ENCODE data around the gene RNF145.
A peak's percentile ranks its signal among the peaks of the same experiment; 100 is the strongest.

The RNF145 gene, protein sequence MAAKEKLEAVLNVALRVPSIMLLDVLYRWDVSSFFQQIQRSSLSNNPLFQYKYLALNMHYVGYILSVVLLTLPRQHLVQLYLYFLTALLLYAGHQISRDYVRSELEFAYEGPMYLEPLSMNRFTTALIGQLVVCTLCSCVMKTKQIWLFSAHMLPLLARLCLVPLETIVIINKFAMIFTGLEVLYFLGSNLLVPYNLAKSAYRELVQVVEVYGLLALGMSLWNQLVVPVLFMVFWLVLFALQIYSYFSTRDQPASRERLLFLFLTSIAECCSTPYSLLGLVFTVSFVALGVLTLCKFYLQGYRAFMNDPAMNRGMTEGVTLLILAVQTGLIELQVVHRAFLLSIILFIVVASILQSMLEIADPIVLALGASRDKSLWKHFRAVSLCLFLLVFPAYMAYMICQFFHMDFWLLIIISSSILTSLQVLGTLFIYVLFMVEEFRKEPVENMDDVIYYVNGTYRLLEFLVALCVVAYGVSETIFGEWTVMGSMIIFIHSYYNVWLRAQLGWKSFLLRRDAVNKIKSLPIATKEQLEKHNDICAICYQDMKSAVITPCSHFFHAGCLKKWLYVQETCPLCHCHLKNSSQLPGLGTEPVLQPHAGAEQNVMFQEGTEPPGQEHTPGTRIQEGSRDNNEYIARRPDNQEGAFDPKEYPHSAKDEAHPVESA

DNA sequence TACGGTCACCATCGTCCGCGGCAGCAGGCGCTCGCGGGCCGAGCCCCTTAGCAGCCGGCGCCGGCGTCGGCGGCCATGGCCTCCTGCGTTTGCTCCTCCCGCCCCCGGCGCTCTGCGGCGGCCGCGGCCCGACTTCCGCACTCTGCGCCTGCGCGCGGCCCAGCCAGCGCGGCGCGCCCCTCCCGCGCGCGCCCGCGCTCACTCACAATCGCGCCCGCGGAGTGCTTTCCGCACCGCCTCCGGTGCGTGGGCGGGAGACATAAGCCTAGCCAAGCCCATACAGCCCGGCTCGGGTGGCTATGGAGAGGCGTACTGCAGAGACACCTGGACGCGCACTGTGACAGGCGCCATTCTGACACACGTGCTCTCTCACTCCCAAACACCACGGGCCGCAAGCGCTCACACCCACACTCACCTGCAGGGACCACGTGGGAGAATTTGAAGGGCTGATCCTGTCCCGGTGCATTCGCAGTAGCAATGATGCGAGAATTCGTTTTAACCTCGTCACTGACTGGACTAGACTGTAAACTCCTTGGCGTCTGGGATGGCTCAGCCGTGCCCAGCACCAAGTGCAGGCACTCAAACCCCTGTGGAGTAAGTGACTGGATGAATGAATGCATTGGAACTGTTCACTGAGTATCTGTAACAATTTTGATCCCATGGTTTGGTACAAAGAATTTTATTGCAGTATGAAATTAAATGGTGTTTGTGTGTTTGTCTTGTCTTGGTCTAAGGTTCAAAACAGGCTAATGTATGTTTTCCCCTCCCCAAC lies at the start of gene RNF145:
Gene RNF145 (minus strand): TSS at position 116 of the 772 bp plus-strand sequence. CDS start 5,936 bp downstream, outside the sequence.
- Histone ChIP-seq H3K27me3 (no peaks in the 10 kb centered on the region), H3K4me3 (peak within 1 kb of the TSS; percentile 85), H3K4me1 (peaks cover 51% of the 10 kb centered on the region), H4K20me1 (peaks cover 24% of the 10 kb centered on the region), H3K27ac (peak within 1 kb of the TSS; percentile 93), H3K4me2 (peak within 1 kb of the TSS; percentile 78), H3K9me3 (no peaks in the 10 kb centered on the region), H3K36me3 (no peaks in the 10 kb centered on the region), H3K9ac (peak within 1 kb of the TSS; percentile 93)
- TF ChIP-seq Cebpa-rat (IDR thresholded peaks at IDR 0.05) = no peak

DNA sequence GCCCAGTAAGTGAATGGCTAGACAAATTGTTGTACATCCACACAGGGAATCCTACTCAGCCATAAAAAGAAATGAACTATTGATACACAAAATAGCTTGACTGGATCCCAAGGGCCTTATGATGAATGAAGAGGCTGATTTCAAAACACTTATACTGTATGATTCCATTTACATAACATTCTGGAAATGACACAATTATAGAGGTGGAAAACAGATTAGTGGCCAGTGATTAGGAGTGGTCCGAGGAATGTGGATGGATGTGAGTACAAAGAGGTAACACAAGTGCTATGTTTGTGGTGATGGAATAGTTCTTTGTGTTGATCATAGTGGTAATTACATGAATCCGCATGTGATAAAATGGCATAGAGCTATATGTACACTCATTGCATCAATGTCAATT lies 49.0 kb upstream of the RNF145 start:
- no peak overlapping the region for H3K4me2 ChIP-seq
- no peak overlapping the region for H3K27ac ChIP-seq
- TF ChIP-seq Cebpa-rat (IDR thresholded peaks at IDR 0.05) = no peak
- H4K20me1 ChIP-seq = no peaks in the 10 kb centered on the region
- H3K4me3 ChIP-seq = no peak overlapping the region
- H3K9ac ChIP-seq = no peak overlapping the region
- H3K27me3 ChIP-seq = peaks cover 8% of the 10 kb centered on the region
- H3K4me1 ChIP-seq = peaks cover 16% of the 10 kb centered on the region
- H3K36me3 ChIP-seq = no peaks in the 10 kb centered on the region
- peaks cover 11% of the 10 kb centered on the region for H3K9me3 ChIP-seq

DNA sequence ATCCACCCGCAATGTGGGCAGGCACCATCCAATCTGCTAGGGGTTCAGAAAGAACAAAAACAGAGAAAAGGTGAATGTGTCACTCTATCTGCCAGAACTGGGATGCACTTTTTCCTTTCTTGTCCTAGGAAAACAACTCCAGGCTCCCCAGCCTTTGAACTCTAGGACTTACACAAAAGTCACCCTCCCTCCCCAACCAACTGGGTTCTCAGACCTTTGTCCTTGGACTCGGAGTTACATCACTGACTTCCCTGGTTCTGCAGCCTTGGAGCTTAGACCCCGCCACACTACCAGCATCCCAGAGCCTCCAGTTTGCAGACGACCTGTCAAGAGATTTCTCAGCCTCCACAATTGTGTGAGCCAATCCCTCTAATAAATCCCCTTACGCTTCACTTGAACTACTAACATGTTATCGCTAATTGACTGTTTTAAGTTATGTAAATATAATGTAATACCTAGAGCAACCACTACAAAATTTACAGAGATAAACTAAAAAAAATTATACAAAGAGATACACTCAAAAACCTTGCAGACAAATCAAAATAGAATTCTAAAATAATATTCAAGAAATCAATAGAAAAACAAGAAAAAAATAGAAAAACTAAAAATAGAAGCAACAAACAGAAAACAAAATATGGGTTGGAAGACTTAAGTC lies 48.4 kb upstream of the RNF145 start:
- TF ChIP-seq Cebpa-rat (IDR thresholded peaks at IDR 0.05) = no peak
- Histone ChIP-seq H3K9me3 (peaks cover 5% of the 10 kb centered on the region), H3K36me3 (no peaks in the 10 kb centered on the region), H3K9ac (no peak overlapping the region), H3K27ac (no peak overlapping the region), H3K4me2 (no peak overlapping the region), H4K20me1 (no peaks in the 10 kb centered on the region), H3K27me3 (peaks cover 2% of the 10 kb centered on the region), H3K4me3 (no peak overlapping the region), H3K4me1 (peaks cover 11% of the 10 kb centered on the region)

DNA sequence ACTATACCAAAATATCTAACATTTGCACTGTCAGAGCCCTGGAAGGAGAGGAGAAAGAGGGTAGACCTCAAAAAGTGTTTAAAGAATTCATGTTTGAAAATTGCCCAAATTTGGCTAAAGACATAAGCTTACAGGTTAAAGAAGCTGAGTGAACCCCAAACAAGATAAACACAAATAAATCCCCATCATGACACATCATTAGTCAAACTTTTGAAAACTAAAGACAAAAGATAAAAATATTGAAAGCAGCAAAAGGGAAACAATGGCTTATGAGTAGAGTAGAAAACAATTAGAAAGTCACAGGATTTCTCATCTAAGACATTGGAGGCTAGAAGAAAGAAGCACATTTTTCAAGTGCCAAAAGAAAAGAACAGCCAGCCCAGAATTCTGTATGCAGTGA lies 47.7 kb upstream of the RNF145 start:
- Histone ChIP-seq H3K36me3 (no peaks in the 10 kb centered on the region), H3K4me3 (no peak overlapping the region), H4K20me1 (no peaks in the 10 kb centered on the region), H3K4me1 (peaks cover 4% of the 10 kb centered on the region), H3K9me3 (no peaks in the 10 kb centered on the region), H3K27ac (no peak overlapping the region), H3K27me3 (no peaks in the 10 kb centered on the region), H3K9ac (no peak overlapping the region), H3K4me2 (no peak overlapping the region)
- TF ChIP-seq Cebpa-rat (IDR thresholded peaks at IDR 0.05) = no peak

DNA sequence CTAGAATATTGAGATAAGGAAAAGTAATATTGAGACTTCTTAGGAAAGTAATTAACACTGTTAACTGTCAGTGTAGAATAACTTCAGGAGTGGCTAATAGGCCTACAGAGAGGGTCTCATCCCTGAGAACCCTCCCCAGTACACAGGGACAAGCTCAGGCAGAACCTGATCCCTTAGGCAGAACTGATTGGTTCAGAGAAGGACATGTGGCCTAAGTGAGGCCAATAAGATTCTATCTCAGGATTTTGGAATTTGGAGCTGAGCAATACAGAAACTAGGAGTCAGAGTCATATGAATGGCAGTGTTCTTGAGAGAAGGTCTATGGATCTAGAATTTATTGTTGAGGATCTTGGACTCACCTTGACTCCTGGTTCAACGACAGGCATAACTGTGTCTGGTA lies 42.8 kb upstream of the RNF145 start:
- no peaks in the 10 kb centered on the region for H3K4me1 ChIP-seq
- H3K4me3 ChIP-seq = no peak overlapping the region
- no peaks in the 10 kb centered on the region for H3K36me3 ChIP-seq
- H3K4me2 ChIP-seq = no peak overlapping the region
- no peaks in the 10 kb centered on the region for H4K20me1 ChIP-seq
- H3K9me3 ChIP-seq = no peaks in the 10 kb centered on the region
- H3K27ac ChIP-seq = no peak overlapping the region
- H3K9ac ChIP-seq = no peak overlapping the region
- no peaks in the 10 kb centered on the region for H3K27me3 ChIP-seq
- TF ChIP-seq Cebpa-rat (IDR thresholded peaks at IDR 0.05) = no peak

DNA sequence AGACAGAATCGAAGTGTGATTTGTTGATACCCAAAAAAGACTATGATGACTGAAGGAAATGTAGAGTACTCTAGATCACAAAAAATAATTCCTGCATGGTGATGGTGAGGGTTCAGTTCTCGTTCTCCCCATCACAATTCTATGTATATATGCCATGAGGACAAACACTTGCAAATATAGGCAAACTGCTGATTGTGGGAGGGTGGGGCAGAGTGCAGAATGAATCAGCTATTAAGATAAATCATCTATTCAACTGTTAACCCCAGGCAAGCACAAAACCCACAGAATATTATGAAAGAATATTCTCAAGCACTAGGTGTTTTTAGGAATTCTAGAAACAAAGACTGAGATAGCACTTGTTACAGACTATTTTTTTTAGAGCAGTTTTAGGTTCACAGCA lies 39.8 kb upstream of the RNF145 start:
- Histone ChIP-seq H3K9me3 (no peaks in the 10 kb centered on the region), H3K4me2 (no peak overlapping the region), H3K27me3 (no peaks in the 10 kb centered on the region), H4K20me1 (no peaks in the 10 kb centered on the region), H3K9ac (no peak overlapping the region), H3K27ac (no peak overlapping the region), H3K4me3 (no peak overlapping the region), H3K36me3 (no peaks in the 10 kb centered on the region), H3K4me1 (no peaks in the 10 kb centered on the region)
- TF ChIP-seq Cebpa-rat (IDR thresholded peaks at IDR 0.05) = no peak

DNA sequence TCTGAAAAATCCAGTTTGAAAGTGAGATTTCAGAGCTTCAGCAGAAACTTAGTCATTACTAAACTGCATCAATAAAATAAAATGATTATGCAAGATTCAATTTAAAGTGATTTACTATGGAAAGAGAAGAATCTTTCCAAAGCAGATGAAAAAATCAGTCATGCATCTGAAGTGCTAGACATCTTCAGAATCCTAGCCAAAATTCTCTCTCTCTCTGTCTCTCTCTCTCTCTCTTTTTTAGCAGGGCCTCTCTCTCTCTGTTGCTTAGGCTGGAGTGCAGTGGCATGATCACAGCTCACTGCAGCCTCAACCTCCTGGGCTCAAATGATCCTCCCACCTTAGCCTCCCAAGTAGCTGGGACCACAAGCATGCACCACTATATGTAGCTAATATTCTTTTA lies 35.5 kb upstream of the RNF145 start:
- H3K27ac ChIP-seq = no peak overlapping the region
- H3K27me3 ChIP-seq = no peaks in the 10 kb centered on the region
- no peak overlapping the region for H3K4me2 ChIP-seq
- no peaks in the 10 kb centered on the region for H3K9me3 ChIP-seq
- TF ChIP-seq Cebpa-rat (IDR thresholded peaks at IDR 0.05) = no peak
- H3K9ac ChIP-seq = no peak overlapping the region
- H3K4me1 ChIP-seq = peaks cover 18% of the 10 kb centered on the region
- H4K20me1 ChIP-seq = no peaks in the 10 kb centered on the region
- no peak overlapping the region for H3K4me3 ChIP-seq
- no peaks in the 10 kb centered on the region for H3K36me3 ChIP-seq

DNA sequence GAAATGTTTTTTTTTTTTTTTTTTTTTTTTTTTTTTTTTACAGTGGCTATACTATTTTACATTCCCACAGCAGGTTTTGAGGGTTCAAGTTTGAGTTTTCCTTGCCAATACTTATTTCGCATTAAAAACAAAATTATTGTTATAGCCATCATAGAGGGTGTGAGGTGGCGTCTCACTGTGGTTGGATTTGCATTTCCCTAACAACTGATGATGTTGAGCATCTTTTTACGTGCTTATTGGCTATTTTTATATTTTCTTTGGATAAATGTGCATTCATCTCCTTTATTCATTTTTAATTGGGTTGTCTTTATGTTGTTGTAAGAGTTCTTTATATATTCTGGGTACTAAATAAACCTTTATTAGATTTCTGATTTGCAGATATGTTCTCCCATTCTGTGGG lies 34.8 kb upstream of the RNF145 start:
- no peak overlapping the region for H3K27ac ChIP-seq
- H3K4me3 ChIP-seq = no peak overlapping the region
- H3K36me3 ChIP-seq = no peaks in the 10 kb centered on the region
- H3K4me1 ChIP-seq = peaks cover 18% of the 10 kb centered on the region
- TF ChIP-seq Cebpa-rat (IDR thresholded peaks at IDR 0.05) = no peak
- H3K9me3 ChIP-seq = no peaks in the 10 kb centered on the region
- no peaks in the 10 kb centered on the region for H4K20me1 ChIP-seq
- H3K4me2 ChIP-seq = no peak overlapping the region
- H3K9ac ChIP-seq = no peak overlapping the region
- no peaks in the 10 kb centered on the region for H3K27me3 ChIP-seq

DNA sequence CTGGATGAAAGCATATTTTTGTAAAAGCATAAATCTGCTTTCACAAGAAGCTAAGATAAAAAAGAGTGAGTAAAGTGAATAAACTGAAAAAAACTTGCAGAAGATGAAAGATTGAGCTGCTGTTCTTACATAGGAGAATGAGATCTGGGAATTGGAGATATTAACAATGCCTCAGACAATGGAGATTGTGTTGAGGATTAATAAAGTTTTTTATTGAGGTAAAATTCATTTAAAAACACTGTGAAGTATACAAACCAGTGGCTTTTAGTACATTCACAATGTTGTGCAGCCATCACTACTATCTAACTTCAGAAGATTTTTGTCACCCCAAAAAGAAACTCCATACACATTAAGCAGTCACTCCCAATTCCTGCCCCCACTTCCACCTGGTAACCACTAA lies 34.0 kb upstream of the RNF145 start:
- Histone ChIP-seq H3K27ac (no peak overlapping the region), H3K4me3 (no peak overlapping the region), H3K9me3 (no peaks in the 10 kb centered on the region)

More for the DNA sequence above, 34.0 kb upstream of the RNF145 start:
- Histone ChIP-seq H3K9ac (no peak overlapping the region), H3K27me3 (no peaks in the 10 kb centered on the region), H3K36me3 (no peaks in the 10 kb centered on the region), H3K4me1 (peaks cover 18% of the 10 kb centered on the region), H4K20me1 (no peaks in the 10 kb centered on the region), H3K4me2 (no peak overlapping the region)
- TF ChIP-seq Cebpa-rat (IDR thresholded peaks at IDR 0.05) = no peak
